ENCODE results near the gene HEATR1.

GRCh38 chr1:236619398-236619797, 15.1 kb upstream of the HEATR1 start:
- TF ChIP-seq CTCF (IDR thresholded peaks at IDR 0.05) (no peak), SP1 (CRISPR knock-in tag; conservative IDR thresholded peaks at IDR 0.05) (no peak), ETV6 (CRISPR knock-in tag; IDR thresholded peaks at IDR 0.05) (no peak), NR3C1 (CRISPR knock-in tag; conservative IDR thresholded peaks at IDR 0.05; ENCODE audit: low read depth) (no peak), ZBTB43 (CRISPR knock-in tag; IDR thresholded peaks at IDR 0.05) (no peak), MAX (CRISPR knock-in tag; IDR thresholded peaks at IDR 0.05) (no peak)

Measured in WTC11 (cell line).